HG03460 (cell line): Measurements from ENCODE around the gene SIRT1.
"Not testable (repeated sequence)": the region's sequence is repeated elsewhere in the genome, so short reads cannot be mapped to it uniquely, and the experiment has no call there.

Experiments used
- ATAC-seq: cut with Tn5 transposase; IDR thresholded peaks from one replicate; pipeline ENCODE4 v1.9.1; 2021; ENCODE audit not compliant: unreplicated experiment

SIRT1 gene

GRCh38 chr10:67875340-67876238 lies 8.9 kb upstream of the SIRT1 start:
- ATAC-seq = no peak

GRCh38 chr10:67877421-67877820 lies 7.0 kb upstream of the SIRT1 start:
- ATAC-seq = not testable (repeated sequence)

GRCh38 chr10:67878133-67878532 lies 6.3 kb upstream of the SIRT1 start:
- ATAC-seq = no peak

- ATAC-seq = no peak
These were observed 645 bp upstream of the SIRT1 start for GRCh38 chr10:67883710-67884312.

GRCh38 chr10:67884842-67885670 lies 600 bp downstream of the SIRT1 start:
- peak; percentile 59 for ATAC-seq

- no peak for ATAC-seq
These were observed 9.2 kb downstream of the SIRT1 start for GRCh38 chr10:67893637-67894036.

- no peak for ATAC-seq
These were observed 19.1 kb downstream of the SIRT1 start for GRCh38 chr10:67903581-67903980.

GRCh38 chr10:67912331-67912946 lies 28.0 kb downstream of the SIRT1 start:
- ATAC-seq = no peak

- ATAC-seq = no peak
These were observed 30.4 kb downstream of the SIRT1 start for GRCh38 chr10:67914777-67915340.

GRCh38 chr10:67917169-67917568 lies 32.7 kb downstream of the SIRT1 start:
- ATAC-seq = no peak

GRCh38 chr10:67917679-67918078 lies 33.2 kb downstream of the SIRT1 start:
- ATAC-seq = no peak

- ATAC-seq = no peak
These were observed 36.6 kb downstream of the SIRT1 start for GRCh38 chr10:67921065-67921464.

- no peak for ATAC-seq
These were observed 39.1 kb downstream of the SIRT1 start for GRCh38 chr10:67923551-67923950.

- ATAC-seq = no peak
These were observed 39.7 kb downstream of the SIRT1 start for GRCh38 chr10:67924136-67924535.

GRCh38 chr10:67925449-67926005 lies 41.1 kb downstream of the SIRT1 start:
- ATAC-seq = no peak

GRCh38 chr10:67926951-67927350 lies 42.5 kb downstream of the SIRT1 start:
- ATAC-seq = no peak

- ATAC-seq = no peak
These were observed 48.7 kb downstream of the SIRT1 start for GRCh38 chr10:67933199-67933598.

GRCh38 chr10:67934336-67934735 lies 49.9 kb downstream of the SIRT1 start:
- no peak for ATAC-seq

- ATAC-seq = no peak
These were observed 50.8 kb downstream of the SIRT1 start for GRCh38 chr10:67935223-67935622.

- ATAC-seq = no peak
These were observed 52.0 kb downstream of the SIRT1 start for GRCh38 chr10:67936416-67936815.
